Tibial nerve (tissue), 4 donors: Measurements from ENCODE around the gene GPRIN3.

Experiments
- CTCF ChIP-seq, 5 experiments: fragments of 200-600 bp in 3 of 5; fragments of 450-650 bp in 2 of 5; sonication (generic) in 3 of 5; IDR thresholded peaks; one replicate each; pipeline ENCODE4 v1.5.1; 2016 to 2019; ENCODE audit warnings: antibody characterized with exemption in 5 of 5, mild to moderate bottlenecking in 3 of 5, moderate library complexity in 2 of 5
- EP300 ChIP-seq, 2 donors: sonication (generic); formaldehyde crosslinking; IDR thresholded peaks; one replicate each; pipeline ENCODE4 v1.6.1; 2017; ENCODE audit warnings: antibody characterized with exemption in 2 of 2, mild to moderate bottlenecking in 1 of 2
- POLR2A ChIP-seq, 2 donors: fragments of 450-650 bp; IDR thresholded peaks; one replicate each; pipeline ENCODE4 v1.6.1; 2017; ENCODE audit warnings: antibody characterized with exemption in 2 of 2, mild to moderate bottlenecking in 2 of 2, moderate library complexity in 2 of 2

- TF ChIP-seq CTCF (IDR thresholded peaks at IDR 0.05) (no peak), POLR2A (IDR thresholded peaks at IDR 0.05) (no peak), EP300 (IDR thresholded peaks at IDR 0.05) (no peak)
Measured at GRCh38 chr4:89299153-89299791, 8.3 kb downstream of the GPRIN3 start.
